Measurements from ENCODE around the gene RIC8B.
"Not testable (repeated sequence)": the region's sequence is repeated elsewhere in the genome, so short reads cannot be mapped to it uniquely, and the experiment has no call there.

GRCh38 chr12:106923594-106923993 is 149.1 kb downstream of the RIC8B start:
- TF ChIP-seq, protein P1, sequence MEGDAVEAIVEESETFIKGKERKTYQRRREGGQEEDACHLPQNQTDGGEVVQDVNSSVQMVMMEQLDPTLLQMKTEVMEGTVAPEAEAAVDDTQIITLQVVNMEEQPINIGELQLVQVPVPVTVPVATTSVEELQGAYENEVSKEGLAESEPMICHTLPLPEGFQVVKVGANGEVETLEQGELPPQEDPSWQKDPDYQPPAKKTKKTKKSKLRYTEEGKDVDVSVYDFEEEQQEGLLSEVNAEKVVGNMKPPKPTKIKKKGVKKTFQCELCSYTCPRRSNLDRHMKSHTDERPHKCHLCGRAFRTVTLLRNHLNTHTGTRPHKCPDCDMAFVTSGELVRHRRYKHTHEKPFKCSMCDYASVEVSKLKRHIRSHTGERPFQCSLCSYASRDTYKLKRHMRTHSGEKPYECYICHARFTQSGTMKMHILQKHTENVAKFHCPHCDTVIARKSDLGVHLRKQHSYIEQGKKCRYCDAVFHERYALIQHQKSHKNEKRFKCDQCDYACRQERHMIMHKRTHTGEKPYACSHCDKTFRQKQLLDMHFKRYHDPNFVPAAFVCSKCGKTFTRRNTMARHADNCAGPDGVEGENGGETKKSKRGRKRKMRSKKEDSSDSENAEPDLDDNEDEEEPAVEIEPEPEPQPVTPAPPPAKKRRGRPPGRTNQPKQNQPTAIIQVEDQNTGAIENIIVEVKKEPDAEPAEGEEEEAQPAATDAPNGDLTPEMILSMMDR (IDR thresholded peaks at IDR 0.05): not testable (repeated sequence)
- not testable (repeated sequence) for TF ChIP-seq POLR2A (IDR thresholded peaks at IDR 0.05); POLR2AphosphoS5 (IDR thresholded peaks at IDR 0.05); EP300 (IDR thresholded peaks at IDR 0.05; ENCODE audit: low read depth)

Measured in transverse colon (tissue), 4 donors.